Measurements from ENCODE around the gene CHRNA9.
"Not testable (repeated sequence)": the region's sequence is repeated elsewhere in the genome, so short reads cannot be mapped to it uniquely, and the experiment has no call there.

Gene CHRNA9

DNA sequence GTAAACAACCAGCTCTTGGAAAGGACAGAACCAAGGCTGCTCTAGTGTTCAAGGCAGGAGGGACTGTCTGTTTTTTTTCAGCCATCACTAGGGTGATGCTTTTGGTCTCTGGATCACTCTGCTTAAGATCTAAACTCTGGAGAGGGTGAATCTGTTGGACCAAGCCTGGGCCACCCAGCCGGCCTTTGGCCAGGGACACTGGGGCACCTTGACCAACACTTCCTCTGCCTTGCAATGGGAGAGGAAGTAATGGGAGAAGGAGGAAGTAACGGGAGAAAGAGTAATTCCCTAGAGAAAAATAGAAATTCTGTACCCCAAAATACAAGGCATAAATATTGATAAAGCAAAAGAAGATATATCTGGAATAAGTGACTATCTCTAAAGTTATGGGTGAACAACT, 12.9 kb downstream of the CHRNA9 start:
- no peak for DNase-seq

DNA sequence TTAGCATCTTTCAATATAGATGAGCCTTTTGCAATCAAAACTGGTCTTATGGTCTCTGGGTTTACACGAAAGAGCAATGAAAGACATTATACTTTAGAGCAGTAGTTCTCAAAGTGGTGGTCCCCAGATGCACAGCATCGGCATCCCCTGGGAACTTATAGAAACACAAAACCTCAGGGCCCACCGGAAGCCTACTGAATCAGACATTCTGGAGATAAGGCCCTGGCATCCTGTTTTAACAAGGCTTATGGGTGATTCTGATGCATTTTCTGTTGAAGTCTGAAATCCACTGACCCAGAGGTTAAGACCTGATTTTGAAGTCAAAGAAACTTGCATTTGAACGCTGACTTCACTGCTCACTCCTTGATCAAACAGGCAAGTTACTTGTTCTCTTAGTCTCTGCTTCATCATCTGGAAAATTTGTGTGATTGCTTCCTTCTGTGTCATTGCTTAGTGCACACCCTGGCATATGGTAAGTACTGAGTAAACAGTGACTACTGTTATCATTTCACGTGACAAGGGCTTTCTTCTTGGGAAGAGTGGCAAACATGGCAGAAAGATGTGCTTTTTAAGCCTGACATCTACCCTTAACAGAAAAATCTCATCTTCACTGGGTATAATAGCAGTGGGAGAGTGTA, 14.5 kb downstream of the CHRNA9 start:
- peak; percentile 75 for DNase-seq

DNA sequence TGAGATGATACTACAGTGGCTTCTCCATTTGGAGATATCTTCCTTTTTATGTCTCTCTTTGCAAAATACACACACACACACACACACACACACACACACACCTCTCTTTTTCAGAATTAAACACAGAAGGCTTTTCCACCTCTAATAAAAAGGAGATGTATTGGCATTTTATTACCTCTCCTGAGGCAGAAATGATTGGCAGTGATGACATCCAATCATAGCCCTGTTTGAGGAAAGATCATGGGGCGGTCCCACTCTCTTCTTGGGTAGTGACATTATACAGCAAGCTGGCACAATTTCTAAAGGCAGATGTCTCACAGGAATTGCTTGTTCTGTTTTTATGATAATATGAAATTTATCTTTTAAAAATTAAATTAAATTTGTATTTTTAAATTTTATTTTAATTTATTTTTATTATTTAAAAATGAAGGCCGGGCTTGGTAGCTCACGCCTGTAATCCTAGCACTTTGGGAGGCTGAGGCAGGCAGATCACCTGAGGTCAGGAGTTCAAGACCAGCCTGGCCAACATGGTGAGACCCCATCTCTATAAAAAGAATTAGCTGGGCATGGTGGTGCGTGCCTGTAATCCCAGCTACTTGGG, 15.6 kb downstream of the CHRNA9 start:
- DNase-seq, result peak; percentile 18

DNA sequence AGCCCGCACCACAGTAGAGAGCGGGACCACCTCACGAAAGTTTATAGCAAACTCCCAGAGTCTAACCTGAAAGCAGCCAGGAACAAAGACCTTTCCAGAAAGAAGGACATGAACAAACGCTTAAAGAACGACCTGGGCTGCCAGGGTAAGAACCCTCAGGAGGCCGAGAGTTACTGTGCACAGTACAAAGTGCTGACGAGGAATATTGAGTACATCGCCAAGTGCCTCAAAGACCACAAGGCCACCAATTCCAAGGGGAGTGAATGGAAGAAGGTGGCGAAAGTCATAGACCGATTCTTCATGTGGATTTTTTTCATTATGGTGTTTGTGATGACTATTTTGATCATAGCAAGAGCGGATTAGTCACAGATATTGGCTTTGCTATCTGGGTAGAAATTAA, 19.0 kb downstream of the CHRNA9 start:
- no peak for DNase-seq

DNA sequence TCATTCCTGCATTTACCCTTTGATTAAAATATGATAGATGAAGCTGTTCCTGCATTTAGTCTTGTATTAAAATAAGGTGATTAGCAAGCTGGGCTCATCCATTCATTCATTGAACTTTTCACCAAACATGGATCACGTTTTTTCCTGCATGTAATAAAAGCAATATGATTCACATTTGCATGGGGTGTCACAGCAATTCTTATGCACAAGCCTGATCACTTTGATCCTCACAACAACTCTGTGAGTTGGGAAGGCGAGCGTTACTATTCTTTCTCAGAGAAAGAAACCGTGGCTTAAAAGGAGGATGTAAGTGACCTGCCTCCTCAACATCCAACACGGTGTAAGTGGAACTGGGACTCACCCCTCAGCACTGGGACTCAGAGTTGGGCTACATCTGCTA, 20.0 kb downstream of the CHRNA9 start:
- DNase-seq, result no peak

DNA sequence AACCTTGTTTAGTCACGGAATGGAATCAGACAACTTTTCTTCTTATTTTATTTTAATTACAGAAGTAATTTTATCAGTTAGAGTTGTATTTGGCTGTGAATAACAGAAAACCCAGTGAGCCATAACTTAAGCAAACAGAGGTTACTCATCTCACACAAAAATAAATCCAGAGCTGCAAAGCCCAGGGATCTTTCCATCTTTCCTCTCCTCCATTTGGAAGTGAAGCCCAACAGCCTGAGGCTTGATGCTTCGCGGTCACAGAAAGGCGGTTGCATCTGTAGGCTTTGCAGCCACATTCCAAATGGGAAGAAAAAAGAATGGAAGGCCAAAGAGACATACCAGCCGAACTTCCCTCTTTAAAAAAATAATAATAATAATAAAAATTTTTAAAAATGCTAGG, 22.6 kb downstream of the CHRNA9 start:
- DNase-seq, result no peak

DNA sequence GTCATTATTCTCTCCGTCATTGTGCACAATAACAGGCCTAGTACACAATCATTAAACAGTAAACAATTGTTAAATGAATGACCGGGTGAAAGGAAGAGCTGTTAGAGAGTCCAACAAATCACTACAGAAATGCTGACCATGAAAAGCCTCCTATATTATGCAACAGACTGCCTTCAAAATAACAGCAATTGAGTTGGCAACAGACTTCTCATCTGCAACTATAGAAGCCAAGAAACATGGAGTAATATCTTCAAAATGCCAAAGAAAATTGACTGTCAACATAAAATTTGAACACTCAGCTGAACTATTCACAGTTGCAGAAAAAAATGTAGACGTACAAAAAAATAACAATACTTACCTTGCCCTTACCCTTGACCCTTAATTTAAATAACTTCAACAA, 26.2 kb downstream of the CHRNA9 start:
- DNase-seq, result no peak

DNA sequence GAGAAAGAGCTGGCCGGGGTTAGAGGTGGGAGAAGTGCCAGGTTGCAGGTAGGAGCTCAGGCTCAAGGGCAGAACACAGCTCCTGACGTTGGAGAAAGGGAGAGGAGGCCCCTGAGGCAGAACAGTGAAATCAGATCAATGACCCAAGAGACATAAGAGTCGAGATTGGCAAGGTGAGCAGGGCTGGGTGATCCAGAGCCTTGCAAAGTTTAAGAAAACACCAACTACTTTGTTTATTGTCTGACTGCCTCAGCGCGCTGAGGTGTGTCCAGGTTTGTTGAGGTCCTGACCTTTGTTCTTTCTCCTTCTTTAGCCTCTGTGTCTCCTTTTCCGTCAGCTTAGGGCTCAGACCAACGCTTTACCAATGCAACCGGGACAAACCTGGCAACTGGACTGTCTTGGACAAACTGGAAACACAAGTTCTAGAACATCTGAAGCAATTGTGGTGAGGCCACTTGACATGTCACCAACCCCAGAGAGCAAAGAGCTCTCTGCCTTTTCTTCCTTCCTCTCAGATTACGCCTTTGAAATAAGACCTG, 28.3 kb downstream of the CHRNA9 start:
- no peak for DNase-seq

DNA sequence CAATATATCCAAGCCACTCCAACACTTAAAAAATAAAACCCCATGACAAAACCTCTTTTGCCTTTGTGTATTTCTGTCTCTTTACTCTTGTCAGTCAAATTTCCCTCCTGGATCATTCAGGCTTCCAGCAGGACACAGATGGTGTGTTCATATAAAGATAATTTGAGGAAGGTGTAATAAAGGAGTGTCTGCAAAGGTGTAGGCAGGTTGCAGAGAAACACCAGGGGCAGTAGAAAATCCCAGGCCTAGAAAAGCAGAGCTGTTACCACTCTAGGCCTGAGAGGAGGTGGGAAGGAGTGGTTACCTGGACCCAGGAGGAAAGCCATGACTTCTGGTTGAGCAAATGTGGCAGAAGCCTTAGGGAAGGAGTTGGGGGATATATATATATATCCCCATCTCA, 28.8 kb downstream of the CHRNA9 start:
- no peak for DNase-seq

DNA sequence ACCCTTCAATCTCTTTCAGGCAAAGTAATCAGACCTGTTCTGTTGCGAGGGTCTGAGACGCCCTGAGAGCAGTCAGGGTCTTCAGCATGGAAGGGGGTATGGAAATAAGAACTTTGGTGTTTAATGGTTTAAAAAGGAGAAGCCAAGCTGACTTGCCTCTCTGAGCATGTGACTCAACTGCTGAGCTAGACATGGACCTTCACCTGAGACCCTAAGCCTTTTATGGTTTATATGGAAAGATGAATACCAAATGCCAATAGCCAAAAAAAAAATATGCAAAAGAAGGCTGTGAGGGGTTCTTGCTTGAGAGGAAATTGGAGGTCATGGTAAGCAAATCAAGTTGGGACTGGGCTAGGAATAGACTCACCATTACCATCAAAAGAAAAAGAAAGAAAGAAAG, 30.6 kb downstream of the CHRNA9 start:
- no peak for DNase-seq

DNA sequence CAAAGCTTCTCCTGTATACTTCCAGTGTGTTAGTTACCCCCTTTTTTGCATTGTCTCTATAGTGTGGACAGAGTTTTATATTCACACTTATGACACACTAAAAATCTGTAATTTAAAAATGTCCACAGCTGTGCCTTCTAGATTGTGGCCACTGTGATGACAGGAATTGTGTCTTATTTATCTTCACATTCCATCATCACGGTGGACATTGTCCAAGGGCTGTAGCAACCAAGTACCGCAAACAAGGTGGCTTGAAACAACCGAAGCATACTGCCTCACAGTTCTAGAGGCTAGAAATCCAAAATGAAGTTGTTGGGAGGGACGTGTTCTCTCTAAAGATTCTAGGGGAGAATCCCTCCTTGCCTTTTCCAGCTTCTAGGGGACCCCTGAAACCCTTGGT, 32.3 kb downstream of the CHRNA9 start:
- DNase-seq, result no peak

DNA sequence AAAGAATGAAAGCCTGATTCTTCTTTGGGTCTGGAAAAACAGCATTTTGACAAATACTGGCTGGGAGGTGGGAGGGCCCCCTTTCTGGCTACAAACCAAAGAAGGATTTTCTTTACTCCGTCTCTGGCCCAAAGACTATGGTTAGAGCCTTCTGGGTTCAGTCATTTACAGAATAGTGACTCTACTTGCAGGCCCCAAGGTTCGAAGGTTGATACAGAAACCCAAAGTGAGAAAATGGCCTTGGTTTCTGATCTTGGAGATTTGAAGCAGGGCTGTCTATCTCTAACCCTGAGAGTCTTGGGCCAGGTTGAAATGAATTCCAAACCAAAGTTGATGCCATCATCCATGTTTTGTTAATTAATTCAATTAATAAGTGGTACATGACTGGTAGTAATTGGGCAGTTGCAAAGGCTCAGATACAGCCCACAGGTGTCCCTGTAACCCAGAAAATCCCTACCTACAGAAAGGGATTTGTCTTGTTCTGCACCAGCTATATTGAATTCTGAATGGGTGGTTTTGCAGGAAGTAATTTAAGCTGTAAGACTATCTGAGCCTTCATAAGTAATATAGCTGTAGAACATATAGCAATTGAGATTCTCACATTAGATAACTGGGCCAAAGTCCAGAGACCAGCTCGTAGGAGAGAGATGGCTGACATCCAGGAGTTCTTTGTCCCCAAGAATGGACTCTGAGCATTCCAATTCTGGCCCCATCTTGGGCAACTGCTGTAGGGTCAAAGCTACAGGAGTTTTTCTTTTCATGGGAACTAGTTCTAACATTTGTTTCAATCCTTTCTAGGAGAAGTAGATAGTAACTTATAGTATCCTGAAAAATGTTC, 34.5 kb downstream of the CHRNA9 start:
- DNase-seq, result no peak

DNA sequence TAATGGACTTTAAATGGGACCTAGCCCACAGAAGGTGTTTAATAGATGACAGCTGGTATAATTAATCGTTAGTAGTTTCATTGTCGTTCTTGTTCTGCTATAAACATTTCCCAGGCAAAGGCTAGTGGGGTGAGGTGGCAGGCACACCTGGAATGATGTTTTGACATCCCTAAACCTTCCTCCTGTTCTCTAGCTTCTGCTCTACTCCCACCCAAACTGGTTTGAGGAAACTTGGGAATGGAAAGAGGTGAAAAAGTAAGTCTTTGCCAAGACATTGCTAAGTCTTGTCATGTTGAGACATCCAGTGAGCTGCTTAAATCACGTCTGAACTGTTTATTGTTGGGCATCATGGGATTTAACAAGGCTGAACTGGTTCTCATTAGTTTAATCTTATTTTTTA, 37.5 kb downstream of the CHRNA9 start:
- no peak for DNase-seq

DNA sequence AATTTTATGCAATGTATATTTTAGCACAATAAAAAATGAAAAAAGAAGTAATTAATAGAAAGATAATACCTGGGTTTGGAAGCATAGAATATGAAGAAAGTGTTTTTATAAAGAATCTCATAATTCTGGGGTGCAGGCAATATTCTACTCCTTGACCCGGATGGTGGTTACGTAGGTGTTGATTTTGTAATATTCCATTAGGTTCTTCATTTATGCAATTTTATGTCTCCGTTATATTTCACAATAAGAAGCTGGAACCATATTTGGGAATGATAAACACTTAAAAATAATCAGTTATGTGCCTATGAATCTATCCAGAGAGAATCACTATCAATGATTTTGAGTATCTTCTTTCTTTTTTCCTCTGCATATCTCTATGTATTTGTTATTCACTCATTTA, 38.5 kb downstream of the CHRNA9 start:
- DNase-seq, result no peak

DNA sequence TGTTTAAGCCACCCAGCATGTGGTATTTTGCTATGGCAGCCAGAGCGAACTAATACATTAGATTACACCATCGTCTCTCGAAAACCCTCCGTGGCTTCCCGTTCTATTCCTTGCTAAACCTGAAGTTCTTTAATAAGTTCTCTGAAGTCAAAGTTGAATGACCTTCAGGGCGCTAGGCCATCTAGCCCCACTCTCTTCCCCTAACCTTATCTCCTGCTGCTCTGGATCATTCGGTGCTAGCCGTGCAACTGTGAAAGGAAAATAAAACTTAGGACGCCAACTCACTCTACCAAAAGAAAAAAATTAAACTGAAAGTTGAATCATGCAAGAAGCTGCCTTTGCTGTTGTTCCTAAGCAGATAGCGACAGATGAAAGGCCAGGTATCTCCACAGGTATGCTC, 40.0 kb downstream of the CHRNA9 start:
- DNase-seq, result no peak

DNA sequence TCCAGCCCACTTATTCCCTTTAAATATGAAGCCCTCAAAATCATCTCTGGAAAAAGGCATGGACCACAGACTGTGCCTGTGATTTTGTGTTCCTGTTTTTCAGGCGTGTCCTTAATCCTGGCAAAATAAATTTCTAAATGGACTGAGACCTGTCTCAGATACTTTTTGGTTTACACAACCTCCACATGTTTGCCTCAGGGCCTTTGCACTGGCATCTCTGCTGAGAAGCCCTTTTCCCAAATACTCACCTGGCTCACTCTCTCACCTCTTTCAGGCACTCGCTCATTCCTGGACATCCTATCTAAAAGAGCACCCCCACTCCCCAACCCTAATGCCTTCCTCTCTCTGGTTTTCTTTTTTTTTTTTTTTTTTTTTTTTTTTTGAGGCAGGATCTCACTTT, 40.5 kb downstream of the CHRNA9 start:
- DNase-seq, result no peak

DNA sequence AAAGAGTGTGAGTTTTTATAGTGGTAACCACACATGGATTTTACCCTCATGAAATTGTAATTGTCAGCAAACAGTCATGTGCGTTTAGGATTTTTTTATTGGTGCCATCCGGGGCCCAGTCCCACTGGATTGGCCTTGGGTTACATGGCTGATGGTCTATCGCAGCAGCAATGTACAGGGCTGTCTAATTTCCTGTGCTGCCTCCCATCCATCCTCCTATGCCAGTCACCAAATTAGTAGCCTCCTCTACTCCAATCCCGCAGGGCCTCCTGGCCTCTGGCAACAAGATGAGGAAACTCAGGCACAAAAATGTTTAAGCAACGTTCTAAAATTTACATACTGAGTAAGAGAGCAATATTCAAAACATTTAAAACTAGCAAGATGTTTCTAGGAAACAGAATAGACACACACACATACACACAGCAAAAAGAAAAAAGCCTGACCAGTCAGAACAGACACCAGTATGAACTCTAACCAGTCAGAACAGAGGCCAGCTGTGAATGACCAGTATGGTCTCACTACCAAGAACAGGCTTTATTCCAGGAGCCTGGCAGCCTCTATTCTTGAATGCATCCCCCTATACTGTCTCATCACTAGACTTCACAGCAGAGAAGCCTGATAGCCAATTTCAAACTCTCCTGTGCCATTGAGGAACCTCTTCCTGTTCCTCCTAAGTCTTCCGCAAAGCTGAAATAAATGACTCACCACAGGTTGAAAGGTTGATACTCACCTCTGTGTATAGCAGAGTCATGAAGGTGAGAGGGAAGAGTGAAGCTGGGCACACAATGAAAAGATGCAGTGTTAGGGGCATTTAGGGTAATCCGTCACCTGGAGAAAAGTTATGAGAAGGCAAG, 42.6 kb downstream of the CHRNA9 start:
- no peak for DNase-seq

DNA sequence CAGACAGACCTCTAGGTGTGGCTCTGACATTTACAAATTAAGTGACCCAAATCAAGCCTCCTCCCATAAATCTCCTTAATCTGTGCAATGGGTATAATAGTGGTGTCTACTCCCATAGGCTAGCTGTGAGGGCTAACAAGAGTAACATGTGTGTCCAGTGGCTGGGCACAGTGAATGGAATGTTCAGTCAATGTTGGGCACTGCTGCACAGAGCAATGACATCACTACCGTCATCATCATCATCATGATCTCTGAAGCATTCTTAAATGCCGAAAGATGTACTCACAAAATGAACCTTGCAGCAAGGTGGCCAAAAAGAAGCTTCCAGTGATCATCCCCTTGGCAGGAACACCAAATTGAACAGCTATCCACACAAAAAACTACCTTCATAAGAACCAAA, 43.5 kb downstream of the CHRNA9 start:
- DNase-seq, result no peak

DNA sequence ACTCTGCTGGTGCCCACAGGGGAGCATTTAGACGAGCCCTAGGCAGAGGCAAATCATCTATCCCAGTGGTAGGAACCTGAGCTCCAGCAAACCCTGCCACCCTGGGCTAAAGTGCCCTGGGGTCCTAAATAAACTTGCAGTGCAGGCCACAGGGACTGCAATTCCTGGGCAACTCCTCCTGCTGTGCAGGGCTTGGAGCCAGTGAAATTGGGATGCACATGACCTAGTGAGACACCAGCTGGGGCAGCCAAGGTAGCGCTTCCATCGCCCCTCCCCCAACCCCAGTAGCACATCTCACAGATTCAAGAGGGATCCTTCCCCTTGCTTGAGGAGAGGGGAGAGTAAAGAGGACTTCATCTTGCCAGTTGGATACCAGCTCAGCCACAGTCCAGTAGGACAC, 44.1 kb downstream of the CHRNA9 start:
- no peak for DNase-seq

DNA sequence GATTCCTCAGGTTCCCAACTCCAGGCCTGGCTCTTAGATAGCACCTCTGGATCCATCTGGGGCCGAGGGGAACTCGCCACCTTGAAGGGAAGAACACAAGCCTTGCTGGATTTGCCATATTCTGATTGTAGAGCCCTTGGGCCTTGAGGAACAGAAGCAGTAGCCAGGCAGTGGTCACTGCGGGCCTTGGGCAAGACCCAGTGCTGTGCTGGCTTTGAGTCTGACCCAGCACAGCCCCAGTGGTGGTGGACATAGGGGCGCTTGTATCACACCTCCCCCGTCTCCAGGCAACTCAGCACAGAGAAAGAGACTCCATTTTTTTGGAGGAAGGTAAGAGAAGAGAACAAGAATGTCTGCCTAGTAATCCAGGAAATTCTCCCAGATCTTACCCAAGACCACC, 45.5 kb downstream of the CHRNA9 start:
- DNase-seq, result no peak

DNA sequence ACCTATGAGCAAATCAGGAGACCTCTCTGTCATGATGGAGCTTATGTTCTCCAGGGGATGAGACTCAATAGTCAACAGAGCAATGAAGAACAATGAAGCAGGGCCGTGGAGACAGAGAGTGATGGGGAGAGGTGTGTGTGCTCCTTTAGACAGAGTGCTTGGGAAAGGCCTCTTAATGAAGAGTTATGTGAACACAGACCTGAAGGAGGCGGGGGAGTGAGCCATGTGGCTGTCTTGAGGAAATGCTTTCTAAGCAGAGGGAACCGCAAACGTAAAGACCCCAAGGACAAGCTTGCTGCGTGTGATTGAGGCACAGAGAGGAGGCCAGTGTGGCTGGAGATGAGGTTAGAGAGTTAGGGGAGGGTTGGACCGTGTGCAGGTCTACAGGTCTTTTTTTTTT, 53.1 kb downstream of the CHRNA9 start:
- no peak for DNase-seq

DNA sequence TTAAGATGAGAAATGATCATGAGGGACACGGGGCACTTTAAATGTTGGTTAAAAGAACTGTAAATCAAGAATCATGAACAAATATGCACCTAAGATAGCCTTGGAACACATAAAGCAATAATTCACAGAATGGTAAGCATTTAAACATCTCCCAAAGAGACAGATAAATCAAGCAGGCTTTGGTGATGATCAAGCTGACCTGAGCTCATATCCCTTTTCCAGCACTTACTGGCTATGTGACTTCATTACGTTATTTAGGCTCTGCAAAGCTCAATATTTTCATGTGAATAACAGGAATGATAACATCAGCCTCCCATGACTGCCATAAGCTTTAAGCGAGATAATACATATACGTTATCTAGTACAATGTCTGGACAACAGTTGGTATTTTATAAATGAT, 54.9 kb downstream of the CHRNA9 start:
- no peak for DNase-seq

DNA sequence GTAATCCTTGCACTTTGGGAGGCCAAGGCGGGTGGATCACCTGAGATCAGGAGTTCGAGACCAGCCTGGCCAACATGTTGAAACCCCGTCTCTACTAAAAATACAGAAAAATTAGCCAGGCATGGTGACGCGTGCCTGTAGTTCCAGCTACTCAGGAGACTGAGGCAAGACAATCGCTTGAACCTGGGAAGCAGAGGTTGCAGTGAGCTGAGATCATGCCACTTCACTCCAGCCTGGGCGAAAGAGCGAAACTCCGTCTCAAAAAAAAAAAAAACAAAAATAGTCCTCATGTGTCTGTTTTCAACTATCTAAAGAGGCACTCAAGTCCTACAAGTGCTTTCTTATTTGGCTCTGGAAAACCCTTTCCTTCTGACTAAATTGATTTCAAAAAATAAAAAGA, 57.1 kb downstream of the CHRNA9 start:
- DNase-seq, result not testable (repeated sequence)
